CD4-positive, alpha-beta T cell (primary cell): ENCODE data around the gene NDUFAF7. TPM values are rescaled to one million over a fixed set of nuclear protein-coding genes. Genes with fewer than 3 reads are reported as not detected.

Experiments used
- ATAC-seq: fragments of 200-7000 bp; cut with Tn5 transposase; one replicate; pipeline ENCODE4 v1.10.0; 2022; ENCODE audit warnings: mild to moderate bottlenecking; ENCODE audit not compliant: poor library complexity
- CTCF ChIA-PET: fragments of 350-600 bp; sonication (Branson Sonifier 250); formaldehyde crosslinking; loops from one replicate; lab custom pipeline; 2021; ENCODE audit warnings: antibody characterized with exemption, inconsistent platforms; lab: Charles Lee
- POLR2A ChIA-PET: fragments of 350-600 bp; sonication (Branson Sonifier 250); formaldehyde crosslinking; loops from one replicate; lab custom pipeline; 2021; ENCODE audit warnings: antibody characterized with exemption, inconsistent platforms; lab: Charles Lee
- DNase-seq, 14 experiments: peaks; one replicate each; pipeline ENCODE4 v3.0.0-alpha.2; 2013 to 2020; ENCODE audit warnings: mixed read lengths in 2 of 14
- H3K27ac ChIP-seq, 2 donors: one replicate each; pipeline versions ENCODE4 v1.5.1 to v1.7.0; 2013; ENCODE audit warnings: low read length in 2 of 2, low read depth in 1 of 2, mild to moderate bottlenecking in 1 of 2
- H3K27me3 ChIP-seq, 2 experiments: 1 replicate in 1 of 2; 2 replicates in 1 of 2; pipeline versions ENCODE4 v1.6.1 to v1.7.0; 2013; ENCODE audit warnings: low read length in 2 of 2, control low read depth in 1 of 2, mild to moderate bottlenecking in 1 of 2, moderate library complexity in 1 of 2; ENCODE audit not compliant: insufficient read depth in 2 of 2, control insufficient read depth in 1 of 2
- H3K36me3 ChIP-seq: one replicate; pipeline ENCODE4 v1.6.1; 2013; ENCODE audit warnings: low read length, control low read depth; ENCODE audit not compliant: insufficient read depth
- H3K4me1 ChIP-seq: one replicate; pipeline ENCODE4 v1.6.1; 2013; ENCODE audit warnings: low read length, control low read depth; ENCODE audit not compliant: insufficient read depth
- H3K4me3 ChIP-seq: one replicate; pipeline ENCODE4 v1.5.1; 2013; ENCODE audit warnings: mild to moderate bottlenecking, low read length, moderate library complexity
- H3K9me3 ChIP-seq, 2 experiments: 1 replicate in 1 of 2; 2 replicates in 1 of 2; pipeline versions ENCODE4 v1.6.1 to v1.7.0; 2013; ENCODE audit warnings: low read length in 2 of 2, mild to moderate bottlenecking in 2 of 2, control low read depth in 1 of 2, moderate library complexity in 1 of 2; ENCODE audit not compliant: control insufficient read depth in 1 of 2, insufficient read depth in 1 of 2
- H3K27ac Mint-ChIP-seq: one replicate; pipeline ENCODE4 v1.8.0; 2020; ENCODE audit warnings: mixed read lengths
- H3K27me3 Mint-ChIP-seq: one replicate; pipeline ENCODE4 v1.8.0; 2021; ENCODE audit warnings: mixed read lengths
- H3K36me3 Mint-ChIP-seq: one replicate; pipeline ENCODE4 v1.8.0; 2021; ENCODE audit warnings: low read depth, mixed read lengths
- H3K4me1 Mint-ChIP-seq: one replicate; pipeline ENCODE4 v1.8.0; 2021; ENCODE audit warnings: low read depth, mixed read lengths
- H3K4me3 Mint-ChIP-seq: one replicate; pipeline ENCODE4 v1.8.0; 2020; ENCODE audit warnings: mild to moderate bottlenecking, mixed read lengths
- H3K9me3 Mint-ChIP-seq: one replicate; pipeline ENCODE4 v1.8.0; 2020; ENCODE audit warnings: mixed read lengths
- CTCF ChIP-seq: fragments of 200-600 bp; IDR thresholded peaks from one replicate; pipeline ENCODE4 v1.8.0; 2022; ENCODE audit warnings: antibody characterized with exemption, mild to moderate bottlenecking
- intact Hi-C, 2 experiments: fragments of 100-400 bp; cut with DNase I in 1 of 2; cut with micrococcal nuclease in 1 of 2; formaldehyde crosslinking; loops; one replicate each; pipeline versions ENCODE4 v1.15.1 to v1.9.0; 2023 to 2025; cut with DNase I, micrococcal nuclease
- total RNA-seq, 174 experiments: library from RNA in 2 of 174; stranded (reverse) in 2 of 174; gene quantifications; one replicate each; pipeline ENCODE4 v1.2.3 and lab custom pipeline; 2021 to 2026

The NDUFAF7 gene
- total RNA-seq, 2 experiments from 2014 or later: 21.4 to 24.1 TPM

- no peak for ATAC-seq
- Histone ChIP-seq H3K36me3 (peaks cover 32% of the 10 kb centered on the region), H3K27me3 (no peaks in the 10 kb centered on the region), H3K9me3 (no peaks in the 10 kb centered on the region), H3K4me1 (peaks cover 31% of the 10 kb centered on the region), H3K27ac (no peak overlapping the region), H3K4me3 (no peak overlapping the region)
- Mint-ChIP-seq H3K9me3 (no peaks in the 10 kb centered on the region), H3K27me3 (no peaks in the 10 kb centered on the region), H3K4me3 (no peak overlapping the region), H3K27ac (no peak overlapping the region), H3K4me1 (peaks cover 47% of the 10 kb centered on the region), H3K36me3 (peaks cover 50% of the 10 kb centered on the region)
- no peak for DNase-seq
- TF ChIP-seq CTCF: no peak
- ChIA-PET CTCF (no interaction called here), POLR2A (no interaction called here)
- intact Hi-C loops: no loop called here
Measured at GRCh38 chr2:37228788-37229187, 2.7 kb upstream of the NDUFAF7 start.

GRCh38 chr2:37230581-37230980 is 877 bp upstream of the NDUFAF7 start:
- Histone ChIP-seq H3K27me3 (no peaks in the 10 kb centered on the region), H3K36me3 (peaks cover 28% of the 10 kb centered on the region), H3K4me3 (peak overlapping the region; percentile 79), H3K4me1 (peaks cover 31% of the 10 kb centered on the region), H3K27ac (peak overlapping the region; percentile 85), H3K9me3 (no peaks in the 10 kb centered on the region)
- ATAC-seq: no peak
- Mint-ChIP-seq H3K36me3 (peaks cover 48% of the 10 kb centered on the region), H3K4me3 (no peak overlapping the region), H3K27ac (no peak overlapping the region), H3K9me3 (no peaks in the 10 kb centered on the region), H3K4me1 (peaks cover 44% of the 10 kb centered on the region), H3K27me3 (no peaks in the 10 kb centered on the region)
- ChIA-PET CTCF (no interaction called here), POLR2A (interaction anchor here (1.8 to 2.2 kb wide), 2 partner anchors 34 to 94 kb away, joined by 14 to 26 read pairs; partner anchors contain the start of genes CEBPZOS and PRKD3)
- intact Hi-C loops: loop anchor here (2.0 to 5.0 kb wide), 6 partner anchors 33 to 263 kb away; partner anchors contain the start of genes CEBPZOS (in 2 of the 2), GPATCH11 (in 1 of the 2), HEATR5B (in 1 of the 2) and PRKD3 (in 1 of the 2)
- TF ChIP-seq CTCF: no peak
- DNase-seq: peak in 2 of 14 experiments; percentile 4 to 7

GRCh38 chr2:37232131-37232933 is 874 bp downstream of the NDUFAF7 start:
- Mint-ChIP-seq H3K36me3 (peaks cover 46% of the 10 kb centered on the region), H3K9me3 (no peaks in the 10 kb centered on the region), H3K27me3 (no peaks in the 10 kb centered on the region), H3K27ac (no peak overlapping the region), H3K4me1 (peaks cover 29% of the 10 kb centered on the region), H3K4me3 (no peak overlapping the region)
- H3K4me1 ChIP-seq: peaks cover 27% of the 10 kb centered on the region
- no peak for TF ChIP-seq CTCF
- ATAC-seq (no peak), DNase-seq (peak in 1 of 14 experiments; percentile 5)
- no peaks in the 10 kb centered on the region for H3K9me3 ChIP-seq
- H3K36me3 ChIP-seq: peaks cover 22% of the 10 kb centered on the region
- no peaks in the 10 kb centered on the region for H3K27me3 ChIP-seq
- peak overlapping the region; percentile 79 for H3K4me3 ChIP-seq
- intact Hi-C loops: loop anchor here (5.0 kb wide), 5 partner anchors 35 to 265 kb away; partner anchors contain the start of genes CEBPZOS (in 1 of the 2), GPATCH11 (in 1 of the 2), HEATR5B (in 1 of the 2) and PRKD3 (in 1 of the 2)
- POLR2A ChIA-PET: interaction anchor here (0.7 to 2.2 kb wide), 17 partner anchors 9 to 1519 kb away, joined by 3 to 26 read pairs (median 5); partner anchors contain the start of genes CEBPZOS, EIF2AK2, GPATCH11 and HEATR5B
- CTCF ChIA-PET: interaction anchor here (1.3 to 1.4 kb wide), 2 partner anchors 31 to 93 kb away, joined by 4 to 5 read pairs; no protein-coding TSS in a partner anchor
- H3K27ac ChIP-seq: peak overlapping the region; percentile 85
